Stimulated activated CD8-positive, alpha-beta memory T cell treated with anti-CD3 and anti-CD28 coated beads, Interleukin-12 subunit alpha, Interleukin-12 subunit beta, amount 100 ng/mL, for 4 hours (primary cell): ENCODE measurements around the gene CABP1.
"Not testable (repeated sequence)": the region's sequence is repeated elsewhere in the genome, so short reads cannot be mapped to it uniquely, and the experiment has no call there.

Experiments
- DNase-seq: peaks from one replicate; pipeline ENCODE4 v3.0.0-alpha.2; 2020; ENCODE audit warnings: low read depth

CABP1 gene

DNA sequence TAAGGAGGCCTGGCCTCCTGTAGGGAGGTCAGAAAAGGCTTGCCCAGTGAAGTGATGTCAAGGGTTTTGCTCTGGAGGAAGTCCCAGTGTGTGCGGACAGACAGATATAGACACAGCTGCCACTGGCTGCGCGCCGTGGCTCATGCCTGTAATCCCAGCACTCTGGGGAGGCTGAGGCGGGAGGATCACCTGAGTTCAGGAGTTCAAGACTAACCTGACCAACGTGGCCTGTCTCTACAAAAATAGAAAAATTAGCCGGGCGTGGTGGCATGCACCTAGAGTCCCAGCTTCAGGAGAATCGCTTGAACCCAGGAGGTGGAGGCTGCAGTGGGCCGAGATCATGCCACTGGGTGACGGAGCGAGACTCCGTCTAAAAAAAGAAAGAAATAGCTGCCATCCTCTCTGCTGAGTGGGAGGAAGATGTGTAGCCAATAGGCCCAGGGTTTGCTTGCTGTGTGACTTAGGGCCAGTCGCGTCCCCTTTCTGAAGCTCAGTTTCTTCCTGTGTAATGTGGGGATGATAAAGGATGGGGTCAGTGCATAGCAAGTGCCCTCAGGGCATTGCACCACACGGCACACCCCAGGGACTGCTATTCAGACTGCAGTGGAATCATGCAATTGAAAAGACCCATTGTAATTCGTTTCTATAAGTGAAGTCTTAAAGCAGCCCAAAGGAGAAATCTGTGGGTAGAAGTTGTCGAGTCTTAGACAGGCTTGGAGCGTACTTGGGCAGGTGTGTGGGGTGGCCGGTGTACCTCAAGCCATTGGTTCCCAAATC lies 27.9 kb downstream of the CABP1 start:
- DNase-seq: no peak

DNA sequence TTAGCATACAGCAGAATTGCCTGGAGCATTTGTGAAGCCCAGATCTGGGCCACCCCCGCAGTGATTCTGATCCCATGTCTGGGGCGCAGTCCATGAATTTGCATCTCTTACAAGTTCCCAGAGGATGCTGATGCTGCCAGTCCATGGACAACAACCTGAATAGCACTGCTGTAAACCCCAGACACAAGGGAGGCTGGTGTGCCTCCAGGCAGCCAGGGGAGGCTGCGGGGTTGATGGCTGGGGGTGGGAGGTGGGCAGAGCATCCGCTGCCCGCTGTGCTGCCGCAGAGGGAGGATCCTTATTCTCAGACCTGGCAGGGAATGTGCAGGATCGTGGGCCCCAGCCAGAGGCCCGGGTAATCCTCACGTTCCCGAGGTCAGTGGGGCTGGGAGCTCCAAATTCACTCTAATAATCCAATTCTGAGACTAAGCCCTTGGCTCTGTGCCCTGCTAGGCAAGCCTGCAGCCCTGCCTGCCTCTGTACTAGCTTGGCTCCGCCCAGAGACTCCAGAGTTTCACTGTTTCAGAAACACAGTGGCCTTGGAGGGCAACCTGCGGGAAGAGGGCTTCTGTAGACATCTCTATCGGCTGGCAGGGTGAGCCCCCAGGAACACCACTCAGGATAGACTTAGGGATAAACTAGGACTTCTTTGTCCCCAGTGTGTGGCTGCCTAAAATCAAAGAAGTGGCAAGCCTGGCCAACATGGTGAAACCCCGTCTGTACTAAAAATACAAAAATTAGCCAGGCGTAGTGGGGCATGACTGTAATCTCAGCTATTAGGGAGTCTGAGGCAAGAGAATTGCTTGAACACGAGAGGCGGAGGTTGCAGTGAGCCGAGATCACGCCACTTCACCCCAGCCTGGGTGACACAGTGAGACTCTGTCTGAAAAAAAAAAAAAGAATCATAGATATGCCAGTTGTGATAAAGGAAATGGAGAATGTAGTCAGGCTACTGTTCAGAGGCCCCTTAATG lies 28.7 kb downstream of the CABP1 start:
- no peak for DNase-seq

DNA sequence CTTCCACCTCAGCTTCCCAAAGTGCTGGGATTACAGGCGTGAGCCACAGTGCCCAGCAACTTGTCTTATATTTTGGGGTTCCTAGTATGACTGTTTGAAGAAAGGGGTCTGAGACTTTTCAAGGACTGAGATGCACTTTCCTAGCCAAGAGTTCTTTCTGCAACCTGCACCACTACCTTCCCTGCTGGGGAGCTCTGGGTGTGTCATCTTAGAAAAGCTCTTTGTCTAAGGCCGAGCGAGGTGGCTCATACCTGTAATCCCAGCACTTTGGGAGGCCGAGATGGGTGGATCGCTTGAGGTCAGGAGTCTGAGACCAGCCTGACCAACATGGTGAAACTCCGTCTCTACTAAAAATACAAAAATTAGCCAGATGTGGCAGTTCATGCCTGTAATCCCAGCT lies 29.8 kb downstream of the CABP1 start:
- not testable (repeated sequence) for DNase-seq

GRCh38 chr12:120670667-120671066 lies 30.2 kb downstream of the CABP1 start:
- no peak for DNase-seq

GRCh38 chr12:120674097-120674636 lies 33.7 kb downstream of the CABP1 start:
- DNase-seq: no peak

- no peak for DNase-seq
Observed at GRCh38 chr12:120677765-120678473, 37.5 kb downstream of the CABP1 start.

- no peak for DNase-seq
Observed at GRCh38 chr12:120678572-120678971, 38.1 kb downstream of the CABP1 start.

DNA sequence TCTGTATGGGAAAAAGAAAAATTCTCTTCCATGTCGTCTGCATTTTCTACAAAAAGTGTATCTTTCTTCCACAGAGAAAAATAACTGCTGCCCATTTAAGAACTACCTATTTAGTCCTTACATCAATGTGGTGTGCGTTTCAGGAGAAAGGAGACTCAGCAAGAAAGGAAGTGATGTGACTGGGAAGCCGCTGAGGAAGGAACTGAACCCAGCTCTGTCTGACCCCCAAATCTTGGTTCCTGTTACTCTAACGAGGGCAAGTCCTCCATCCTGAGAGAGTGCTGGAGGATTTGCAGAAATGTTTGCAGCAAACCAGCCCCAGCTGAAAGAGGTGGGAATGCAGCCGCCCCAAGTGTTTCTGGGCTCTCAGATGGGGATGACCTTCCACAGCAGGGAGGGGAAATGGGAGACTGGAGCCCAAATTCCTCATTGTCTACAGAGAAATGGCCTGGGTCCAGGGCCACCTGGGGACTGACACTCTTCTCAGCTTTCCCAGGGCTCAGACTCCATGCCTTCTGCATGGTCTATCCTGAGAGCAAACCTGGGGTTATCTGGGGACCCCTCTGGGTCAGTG lies 39.8 kb downstream of the CABP1 start:
- DNase-seq: no peak

GRCh38 chr12:120684523-120684932 lies 44.1 kb downstream of the CABP1 start:
- no peak for DNase-seq

- DNase-seq: no peak
Observed at GRCh38 chr12:120685522-120685921, 45.1 kb downstream of the CABP1 start.

- peak; percentile 94 for DNase-seq
Observed at GRCh38 chr12:120686151-120686689, 45.8 kb downstream of the CABP1 start.

DNA sequence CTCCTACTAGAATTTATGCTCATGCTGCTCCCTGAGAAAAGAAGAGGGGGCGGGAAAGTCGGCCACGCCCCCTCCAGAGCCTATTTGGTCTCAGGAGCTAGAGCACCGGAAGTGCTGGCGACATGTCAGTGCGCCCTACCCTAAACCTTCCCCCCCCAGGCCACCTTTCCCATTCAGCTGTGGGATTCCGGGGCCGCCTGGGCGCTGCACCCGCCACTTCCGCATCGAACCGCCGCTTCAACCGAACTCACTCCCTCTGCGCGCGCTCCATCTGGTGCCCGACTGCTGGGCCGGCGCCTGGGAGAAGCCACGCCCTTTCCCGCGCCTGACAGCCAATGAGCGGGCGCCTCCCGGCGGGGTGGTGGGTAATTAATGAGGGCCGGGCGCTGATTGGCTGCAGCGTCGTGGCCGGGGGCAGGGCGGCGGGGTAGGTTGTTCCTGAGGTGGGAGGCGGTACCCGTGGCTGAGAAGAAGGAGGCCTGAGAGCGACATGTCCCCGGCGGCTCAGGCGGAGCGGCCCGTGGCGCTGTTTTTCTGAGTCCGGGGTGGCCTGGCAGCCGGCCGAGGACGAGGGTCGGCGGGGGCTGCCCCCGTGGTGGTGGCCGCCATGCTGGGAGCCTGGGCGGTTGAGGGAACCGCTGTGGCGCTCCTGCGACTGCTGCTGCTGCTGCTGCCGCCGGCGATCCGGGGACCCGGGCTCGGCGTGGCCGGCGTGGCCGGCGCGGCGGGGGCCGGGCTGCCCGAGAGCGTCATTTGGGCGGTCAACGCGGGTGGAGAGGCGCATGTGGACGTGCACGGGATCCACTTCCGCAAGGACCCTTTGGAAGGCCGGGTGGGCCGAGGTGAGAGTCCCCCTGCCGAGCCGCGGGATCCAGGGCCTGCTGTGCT lies 46.5 kb downstream of the CABP1 start, which contains the start of gene MLEC:
Gene MLEC (plus strand): TSS at position 460 of the 888 bp plus-strand sequence. CDS start 148 bp downstream, at position 608.
- peak; percentile 99 for DNase-seq

GRCh38 chr12:120687578-120688289 lies 47.3 kb downstream of the CABP1 start:
- no peak for DNase-seq

DNA sequence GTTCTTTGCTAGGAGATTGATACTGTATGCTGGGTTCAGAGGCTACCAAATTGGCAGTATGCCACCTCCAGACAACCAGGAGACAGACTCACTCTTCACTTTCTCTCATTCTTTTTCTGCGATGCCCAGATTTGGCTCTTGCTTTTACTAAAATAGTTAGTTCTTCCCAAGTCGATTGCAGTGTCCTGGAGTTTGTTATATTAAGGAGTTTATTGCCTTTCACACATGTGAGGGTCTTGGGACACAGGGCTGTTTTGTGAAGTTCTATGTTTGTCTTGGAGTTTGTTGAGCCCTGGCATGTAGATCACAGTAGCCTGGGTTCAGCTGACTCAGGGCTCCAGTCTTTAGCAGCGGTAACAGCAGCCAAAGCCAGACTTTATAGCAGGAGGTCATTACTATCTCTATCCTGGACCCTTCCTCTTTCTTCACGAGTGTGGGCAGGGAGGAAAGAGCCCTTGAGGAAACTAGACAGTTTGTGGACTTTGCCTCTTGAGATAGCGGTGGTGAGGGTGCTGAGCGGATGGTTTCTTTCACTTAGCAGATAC lies 48.2 kb downstream of the CABP1 start:
- DNase-seq: no peak

DNA sequence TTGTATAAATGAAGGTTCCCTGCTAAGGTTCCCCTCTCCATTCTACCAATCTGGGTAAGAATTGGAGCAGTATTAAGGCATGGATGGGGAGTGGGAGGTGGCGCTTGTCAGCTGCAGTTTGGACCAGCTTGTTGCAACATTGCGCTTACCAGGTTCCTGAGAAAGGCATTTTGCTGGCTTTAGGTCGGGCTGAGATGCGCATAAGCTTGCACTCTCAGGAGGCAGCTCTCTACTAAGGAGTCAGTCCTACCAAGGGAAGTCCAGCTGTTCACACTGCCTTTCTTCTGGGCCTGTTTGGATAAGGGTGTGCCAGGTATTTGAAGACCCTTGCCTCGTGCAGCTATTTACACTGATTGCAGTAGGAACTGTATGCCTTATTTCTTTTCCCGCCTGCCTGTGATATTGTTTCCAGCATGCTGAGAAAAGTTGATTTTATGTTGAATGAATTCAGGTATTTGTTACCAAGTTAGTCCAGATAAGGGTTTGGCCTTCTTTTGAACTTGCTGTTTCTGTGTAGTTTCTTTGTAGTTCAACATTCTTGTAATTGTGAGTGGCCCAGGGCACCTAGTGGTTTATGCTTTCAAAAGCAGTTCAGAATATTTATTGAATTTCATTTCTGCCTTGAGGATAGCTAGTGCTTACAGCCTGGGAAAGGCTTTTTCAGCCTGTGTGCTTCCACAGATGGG lies 49.1 kb downstream of the CABP1 start:
- DNase-seq: no peak

DNA sequence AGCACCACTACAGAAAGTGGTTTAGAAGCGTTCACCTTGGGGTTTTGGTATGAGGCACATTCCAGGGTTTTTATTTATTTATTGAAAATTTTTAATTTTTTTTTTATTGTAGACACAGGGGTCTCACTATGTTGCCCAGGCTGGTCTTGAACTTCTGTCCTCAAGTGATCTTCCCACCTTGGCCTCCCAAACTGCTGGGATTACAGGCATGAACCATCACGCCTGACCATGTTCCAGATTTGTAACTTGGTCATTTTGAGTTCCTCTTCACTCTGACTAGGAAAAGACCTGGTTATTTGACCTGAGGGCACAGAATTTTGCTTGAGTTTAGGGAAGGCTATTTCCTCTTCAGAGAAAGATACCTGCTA lies 49.6 kb downstream of the CABP1 start:
- DNase-seq: no peak

GRCh38 chr12:120690978-120691377 lies 50.6 kb downstream of the CABP1 start:
- no peak for DNase-seq

DNA sequence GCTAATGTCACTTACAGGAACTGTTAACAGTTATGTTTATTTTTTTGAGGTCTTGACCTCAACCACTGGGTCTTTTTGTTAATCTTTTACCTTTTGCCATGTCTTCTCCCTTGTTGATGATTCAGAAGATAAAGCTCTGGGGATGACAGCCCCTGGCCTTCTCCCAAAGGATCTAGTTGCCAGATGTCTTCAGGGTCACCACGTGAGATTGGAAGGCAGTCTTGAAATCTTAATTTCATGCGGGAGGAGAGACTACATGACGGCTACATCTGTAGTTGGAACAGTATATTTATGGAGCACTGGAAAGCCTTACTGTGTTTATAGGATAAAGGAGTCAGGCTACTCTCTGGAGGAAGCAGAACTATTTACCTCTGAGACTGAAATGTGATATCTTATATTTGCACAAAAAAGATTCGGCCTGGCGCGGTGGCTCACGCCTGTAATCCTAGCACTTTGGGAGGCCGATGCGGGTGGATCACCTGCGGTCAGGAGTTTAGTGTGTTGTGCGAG lies 52.2 kb downstream of the CABP1 start:
- no peak for DNase-seq

- DNase-seq: no peak
Observed at GRCh38 chr12:120693848-120694247, 53.4 kb downstream of the CABP1 start.
